Measurements from ENCODE around the gene ADAM8. TPM values are rescaled to one million over a fixed set of nuclear protein-coding genes. Genes with fewer than 3 reads are reported as not detected.

The ADAM8 gene
- total RNA-seq, 2 experiments from 2014 or later, result 90.8 to 91.0 TPM

- peaks cover 9% of the 10 kb centered on the region for H3K4me1 Mint-ChIP-seq
- H3K27ac Mint-ChIP-seq, result no peak overlapping the region
- ATAC-seq (ENCODE audit: low read depth) (no peak), DNase-seq (no peak)
- POLR2A ChIA-PET, result no interaction called here
- H3K4me3 Mint-ChIP-seq, result no peak overlapping the region
- H3K27me3 Mint-ChIP-seq, result no peaks in the 10 kb centered on the region
- peaks cover 5% of the 10 kb centered on the region for H3K36me3 Mint-ChIP-seq
- no peaks in the 10 kb centered on the region for H3K9me3 Mint-ChIP-seq
Measured at GRCh38 chr10:133303206-133303605, 26.5 kb upstream of the ADAM8 start.

DNA sequence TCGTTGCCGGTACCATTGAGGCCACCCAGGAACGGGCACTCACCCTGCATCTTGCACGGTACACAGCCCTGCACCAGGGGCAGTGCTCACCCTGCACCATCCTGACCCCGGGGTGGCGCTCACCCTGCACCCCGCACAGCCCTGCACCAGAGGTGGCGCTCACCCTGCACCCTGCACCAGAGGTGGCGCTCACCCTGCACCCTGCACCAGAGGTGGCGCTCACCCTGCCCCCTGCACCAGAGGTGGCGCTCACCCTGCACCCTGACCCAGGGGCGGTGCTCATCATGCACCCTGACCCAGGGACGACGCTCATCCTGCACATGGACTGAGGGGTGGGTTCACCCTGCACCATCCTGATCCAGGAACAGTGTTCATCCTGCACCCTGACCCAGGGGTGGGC lies 25.6 kb upstream of the ADAM8 start:
- no peak overlapping the region for H3K27ac Mint-ChIP-seq
- no peak for ATAC-seq (ENCODE audit: low read depth)
- peaks cover 4% of the 10 kb centered on the region for H3K4me1 Mint-ChIP-seq
- no peaks in the 10 kb centered on the region for H3K9me3 Mint-ChIP-seq
- H3K36me3 Mint-ChIP-seq, result peaks cover 9% of the 10 kb centered on the region
- H3K27me3 Mint-ChIP-seq, result no peaks in the 10 kb centered on the region
- no peak for DNase-seq
- H3K4me3 Mint-ChIP-seq, result no peak overlapping the region
- POLR2A ChIA-PET, result interaction anchor here (0.6 kb wide), 1 partner anchor 39 kb away, joined by 3 read pairs; no protein-coding TSS in a partner anchor

GRCh38 chr10:133299738-133300137 lies 23.1 kb upstream of the ADAM8 start:
- no peak for DNase-seq
- POLR2A ChIA-PET, result no interaction called here
- Mint-ChIP-seq H3K4me3 (no peak overlapping the region), H3K27ac (no peak overlapping the region), H3K4me1 (no peaks in the 10 kb centered on the region), H3K27me3 (no peaks in the 10 kb centered on the region), H3K9me3 (no peaks in the 10 kb centered on the region), H3K36me3 (peaks cover 10% of the 10 kb centered on the region)
- ATAC-seq (ENCODE audit: low read depth), result no peak

GRCh38 chr10:133299224-133299623 lies 22.6 kb upstream of the ADAM8 start:
- ATAC-seq (ENCODE audit: low read depth), result no peak
- Mint-ChIP-seq H3K27me3 (no peaks in the 10 kb centered on the region), H3K27ac (no peak overlapping the region), H3K9me3 (no peaks in the 10 kb centered on the region), H3K36me3 (peaks cover 14% of the 10 kb centered on the region), H3K4me3 (no peak overlapping the region), H3K4me1 (no peaks in the 10 kb centered on the region)
- POLR2A ChIA-PET, result no interaction called here
- DNase-seq, result no peak

DNA sequence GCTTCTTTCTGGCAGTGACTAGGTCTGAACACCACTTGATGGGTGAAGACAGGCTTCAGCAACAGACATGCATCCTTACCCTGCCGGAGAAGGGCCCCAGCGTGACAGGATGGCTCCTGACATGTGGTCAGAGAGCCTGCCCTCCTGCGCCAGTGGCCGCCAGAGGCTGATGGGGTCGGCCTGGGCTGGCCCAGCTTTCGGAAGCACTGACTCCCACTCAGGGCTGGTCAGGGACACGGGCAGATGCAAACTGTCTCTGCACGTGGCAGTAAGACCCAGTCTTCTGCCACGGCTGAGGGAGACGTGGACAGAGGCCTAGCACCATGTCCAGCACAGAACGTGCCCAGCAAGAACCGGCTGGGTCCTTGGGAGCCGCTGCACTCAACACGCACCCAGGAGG lies 21.8 kb upstream of the ADAM8 start:
- Mint-ChIP-seq H3K4me3 (no peak overlapping the region), H3K27me3 (no peaks in the 10 kb centered on the region), H3K9me3 (no peaks in the 10 kb centered on the region), H3K27ac (no peak overlapping the region), H3K4me1 (no peaks in the 10 kb centered on the region), H3K36me3 (peaks cover 14% of the 10 kb centered on the region)
- no peak for ATAC-seq (ENCODE audit: low read depth)
- no peak for DNase-seq
- POLR2A ChIA-PET, result no interaction called here

GRCh38 chr10:133297504-133297903 lies 20.8 kb upstream of the ADAM8 start:
- Mint-ChIP-seq H3K4me1 (no peaks in the 10 kb centered on the region), H3K27ac (no peak overlapping the region), H3K9me3 (no peaks in the 10 kb centered on the region), H3K36me3 (peaks cover 14% of the 10 kb centered on the region), H3K4me3 (no peak overlapping the region), H3K27me3 (no peaks in the 10 kb centered on the region)
- no peak for ATAC-seq (ENCODE audit: low read depth)
- POLR2A ChIA-PET, result no interaction called here
- DNase-seq, result no peak

DNA sequence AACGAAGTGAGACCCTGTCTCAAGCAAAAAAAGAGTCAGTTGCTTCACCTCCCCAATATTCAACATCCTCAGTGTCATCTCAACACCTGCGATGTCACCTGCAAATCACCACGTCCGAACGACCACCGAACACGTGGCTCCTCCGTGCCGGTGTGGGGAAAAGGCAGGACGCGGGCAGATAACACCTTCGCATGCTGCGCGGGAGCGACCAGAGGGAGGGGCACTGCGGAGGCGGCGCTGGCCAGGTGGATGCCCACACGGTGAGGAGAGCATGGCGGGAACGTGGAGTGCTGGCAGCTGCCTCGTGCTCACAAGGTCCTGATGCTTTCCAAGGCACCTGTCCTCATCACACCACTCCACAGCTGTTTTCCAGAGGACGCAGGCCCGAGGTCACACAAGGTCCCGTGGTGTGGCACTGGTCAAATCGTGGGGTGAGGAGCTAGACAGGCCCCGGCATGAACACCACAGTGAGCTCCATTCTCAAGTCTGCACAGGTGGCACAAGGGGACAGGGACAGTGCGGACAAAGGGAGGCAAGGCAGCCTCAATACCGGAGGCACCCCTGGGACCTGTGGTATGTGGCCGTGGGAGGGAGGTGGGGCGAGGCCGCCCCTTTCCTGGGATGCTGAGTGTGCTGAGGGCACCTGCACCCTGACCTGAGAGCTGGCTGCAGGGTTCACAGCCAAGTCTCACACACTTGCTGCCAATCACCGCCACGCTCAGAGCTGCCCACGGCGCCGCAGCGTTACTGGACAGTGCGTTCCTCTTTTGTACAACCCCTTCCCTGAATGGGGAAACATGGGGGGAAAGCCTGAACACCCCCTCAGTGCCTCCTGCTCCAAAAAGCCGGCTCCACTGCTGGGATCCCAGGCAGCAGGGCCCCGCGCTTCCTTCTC lies 19.0 kb upstream of the ADAM8 start:
- ATAC-seq (ENCODE audit: low read depth) (no peak), DNase-seq (no peak)
- Mint-ChIP-seq H3K4me1 (no peaks in the 10 kb centered on the region), H3K4me3 (no peak overlapping the region), H3K27ac (no peak overlapping the region), H3K36me3 (peaks cover 14% of the 10 kb centered on the region), H3K27me3 (no peaks in the 10 kb centered on the region), H3K9me3 (no peaks in the 10 kb centered on the region)
- POLR2A ChIA-PET, result no interaction called here

- Mint-ChIP-seq H3K4me3 (no peak overlapping the region), H3K4me1 (no peaks in the 10 kb centered on the region), H3K27me3 (no peaks in the 10 kb centered on the region), H3K36me3 (peaks cover 13% of the 10 kb centered on the region), H3K9me3 (no peaks in the 10 kb centered on the region), H3K27ac (no peak overlapping the region)
- no peak for DNase-seq
- POLR2A ChIA-PET, result no interaction called here
- ATAC-seq (ENCODE audit: low read depth), result no peak
Measured at GRCh38 chr10:133294189-133294588, 17.5 kb upstream of the ADAM8 start.

- ATAC-seq (ENCODE audit: low read depth) (no peak), DNase-seq (no peak)
- no peaks in the 10 kb centered on the region for H3K9me3 Mint-ChIP-seq
- H3K4me3 Mint-ChIP-seq, result no peak overlapping the region
- H3K36me3 Mint-ChIP-seq, result peaks cover 17% of the 10 kb centered on the region
- no peak overlapping the region for H3K27ac Mint-ChIP-seq
- POLR2A ChIA-PET, result no interaction called here
- H3K4me1 Mint-ChIP-seq, result no peaks in the 10 kb centered on the region
- H3K27me3 Mint-ChIP-seq, result no peaks in the 10 kb centered on the region
Measured at GRCh38 chr10:133293810-133294119, 17.1 kb upstream of the ADAM8 start.

- no peaks in the 10 kb centered on the region for H3K27me3 Mint-ChIP-seq
- ATAC-seq (ENCODE audit: low read depth) (no peak), DNase-seq (no peak)
- no peaks in the 10 kb centered on the region for H3K9me3 Mint-ChIP-seq
- POLR2A ChIA-PET, result no interaction called here
- H3K36me3 Mint-ChIP-seq, result peaks cover 18% of the 10 kb centered on the region
- no peak overlapping the region for H3K4me3 Mint-ChIP-seq
- H3K27ac Mint-ChIP-seq, result no peak overlapping the region
- no peaks in the 10 kb centered on the region for H3K4me1 Mint-ChIP-seq
Measured at GRCh38 chr10:133292919-133293809, 16.5 kb upstream of the ADAM8 start.

GRCh38 chr10:133289761-133290160 lies 13.1 kb upstream of the ADAM8 start:
- no peak for ATAC-seq (ENCODE audit: low read depth)
- no peaks in the 10 kb centered on the region for H3K4me1 Mint-ChIP-seq
- H3K27ac Mint-ChIP-seq, result no peak overlapping the region
- H3K27me3 Mint-ChIP-seq, result no peaks in the 10 kb centered on the region
- DNase-seq, result no peak
- H3K4me3 Mint-ChIP-seq, result no peak overlapping the region
- POLR2A ChIA-PET, result no interaction called here
- peaks cover 29% of the 10 kb centered on the region for H3K36me3 Mint-ChIP-seq
- no peaks in the 10 kb centered on the region for H3K9me3 Mint-ChIP-seq

DNA sequence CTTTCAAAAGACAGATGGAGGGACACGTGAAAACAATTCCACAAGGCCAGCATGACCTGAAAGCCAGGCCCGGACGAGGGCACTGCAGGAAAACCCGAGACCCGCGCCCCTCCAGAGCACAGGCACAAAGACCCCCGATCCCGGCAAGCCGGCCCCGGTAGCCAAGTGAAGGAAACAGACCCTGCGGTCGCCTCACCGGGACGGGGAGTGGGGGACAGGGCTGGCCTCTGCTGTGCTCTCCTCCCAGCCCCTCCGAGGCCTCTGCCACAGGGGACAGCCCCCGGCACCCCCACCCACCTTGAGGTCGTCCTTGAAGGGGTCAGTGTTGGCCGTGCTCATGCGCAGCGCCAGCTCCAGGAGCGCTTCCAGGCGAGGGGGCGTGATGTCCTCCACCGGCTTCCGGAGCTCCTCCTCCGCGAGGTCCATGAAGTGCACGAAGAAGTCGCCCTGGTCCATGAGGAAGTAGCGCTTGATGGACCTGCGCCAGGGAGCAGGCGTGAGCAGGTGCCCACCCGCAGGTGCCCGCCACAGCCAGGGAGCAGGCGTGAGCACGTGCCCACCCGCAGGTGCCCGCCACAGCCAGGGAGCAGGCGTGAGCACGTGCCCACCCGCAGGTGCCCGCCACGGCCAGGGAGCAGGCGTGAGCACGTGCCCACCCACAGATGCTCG lies 11.3 kb upstream of the ADAM8 start:
- ATAC-seq (ENCODE audit: low read depth) (no peak), DNase-seq (no peak)
- Mint-ChIP-seq H3K36me3 (peaks cover 29% of the 10 kb centered on the region), H3K4me3 (no peak overlapping the region), H3K27me3 (no peaks in the 10 kb centered on the region), H3K4me1 (no peaks in the 10 kb centered on the region), H3K27ac (no peak overlapping the region), H3K9me3 (no peaks in the 10 kb centered on the region)
- POLR2A ChIA-PET, result no interaction called here

- Mint-ChIP-seq H3K9me3 (no peaks in the 10 kb centered on the region), H3K27me3 (no peaks in the 10 kb centered on the region), H3K36me3 (peaks cover 29% of the 10 kb centered on the region), H3K27ac (no peak overlapping the region), H3K4me3 (no peak overlapping the region), H3K4me1 (no peaks in the 10 kb centered on the region)
- DNase-seq (no peak), ATAC-seq (ENCODE audit: low read depth) (no peak)
- POLR2A ChIA-PET, result interaction anchor here (0.9 kb wide), 1 partner anchor 9 kb away, joined by 3 read pairs; no protein-coding TSS in a partner anchor
Measured at GRCh38 chr10:133286366-133286765, 9.7 kb upstream of the ADAM8 start.
